SK-N-SH treated with all-trans-retinoic acid at 6 μM for 48 hours (cell line): ENCODE data around the gene POLR3B.

Experiments
- BACH2 ChIP-seq: fragments of 250-450 bp; sonication (Bioruptor Pico); IDR thresholded peaks from 2 replicates; pipeline ENCODE4 v1.9.0; 2021; ENCODE audit warnings: mild to moderate bottlenecking, borderline replicate concordance
- ESRRG ChIP-seq: fragments of 250-450 bp; sonication (Bioruptor Pico); IDR thresholded peaks from 2 replicates; pipeline ENCODE4 v1.6.1; 2021; ENCODE audit warnings: mild to moderate bottlenecking
- GLIS3 ChIP-seq: fragments of 250-450 bp; sonication (Bioruptor Pico); IDR thresholded peaks from 2 replicates; pipeline ENCODE4 v1.5.0; 2020; ENCODE audit warnings: mild to moderate bottlenecking, moderate library complexity
- ISL1 ChIP-seq: fragments of 250-450 bp; sonication (Bioruptor Pico); IDR thresholded peaks from 2 replicates; pipeline ENCODE4 v2.1.2; 2022; ENCODE audit warnings: mild to moderate bottlenecking, moderate library complexity
- OSR1 ChIP-seq: fragments of 250-450 bp; sonication (Bioruptor Pico); IDR thresholded peaks from 2 replicates; pipeline ENCODE4 v1.8.0; 2022; ENCODE audit warnings: moderate library complexity, mild to moderate bottlenecking, inconsistent platforms
- PATZ1 ChIP-seq: fragments of 250-450 bp; sonication (Bioruptor Pico); IDR thresholded peaks from 2 replicates; pipeline ENCODE4 v1.8.0; 2020; ENCODE audit warnings: mild to moderate bottlenecking, moderate library complexity, borderline replicate concordance
- RARB ChIP-seq: fragments of 250-450 bp; sonication (Bioruptor Pico); IDR thresholded peaks from 2 replicates; pipeline ENCODE4 v1.8.0; 2021; ENCODE audit warnings: mild to moderate bottlenecking, moderate library complexity
- TCF4 ChIP-seq: fragments of 250-450 bp; sonication (Bioruptor Pico); IDR thresholded peaks from 2 replicates; pipeline ENCODE4 v1.8.0; 2021; ENCODE audit warnings: mild to moderate bottlenecking, moderate library complexity, borderline replicate concordance
- TOX ChIP-seq: fragments of 250-450 bp; sonication (Bioruptor Pico); IDR thresholded peaks from 2 replicates; pipeline ENCODE4 v1.8.0; 2021; ENCODE audit warnings: mild to moderate bottlenecking, moderate library complexity, borderline replicate concordance
- TSHZ2 ChIP-seq: fragments of 250-450 bp; sonication (Bioruptor Pico); IDR thresholded peaks from 2 replicates; pipeline ENCODE4 v1.5.0; 2020; ENCODE audit warnings: mild to moderate bottlenecking, moderate library complexity
- ZC3H10 ChIP-seq: fragments of 250-450 bp; sonication (Bioruptor Pico); IDR thresholded peaks from 2 replicates; pipeline ENCODE4 v1.5.1; 2021; ENCODE audit warnings: mild to moderate bottlenecking, moderate library complexity
- ZFP30 ChIP-seq: fragments of 450-650 bp; formaldehyde crosslinking; IDR thresholded peaks from 2 replicates; pipeline ENCODE4 v1.5.0; 2022; ENCODE audit warnings: mild to moderate bottlenecking, moderate library complexity
- ZNF70 ChIP-seq: fragments of 450-650 bp; formaldehyde crosslinking; IDR thresholded peaks from 2 replicates; pipeline ENCODE4 v1.5.0; 2020; ENCODE audit warnings: mild to moderate bottlenecking, moderate library complexity

- TF ChIP-seq ZNF70, result no peak
- no peak for TF ChIP-seq PATZ1 (CRISPR knock-in tag)
- no peak for TF ChIP-seq RARB (CRISPR knock-in tag)
- TF ChIP-seq TOX (CRISPR knock-in tag), result no peak
- no peak for TF ChIP-seq TCF4 (CRISPR knock-in tag)
- no peak for TF ChIP-seq ZFP30 (CRISPR knock-in tag)
- no peak for TF ChIP-seq GLIS3 (CRISPR knock-in tag)
- no peak for TF ChIP-seq ESRRG (CRISPR knock-in tag)
- no peak for TF ChIP-seq ISL1 (CRISPR knock-in tag)
- no peak for TF ChIP-seq ZC3H10
- TF ChIP-seq BACH2 (CRISPR knock-in tag), result no peak
- TF ChIP-seq TSHZ2 (CRISPR knock-in tag), result no peak
- no peak for TF ChIP-seq OSR1
Measured at GRCh38 chr12:106342397-106343213, 14.9 kb upstream of the POLR3B start.
